NCI-H1930 (cell line): ENCODE results near the gene NEGR1.
A peak's percentile ranks its signal among the peaks of the same experiment; 100 is the strongest.

Experiments used
- DNase-seq, 2 experiments: peaks; one replicate each; lab custom pipeline; 2025; lab: John Stamatoyannopoulos, UW

The NEGR1 gene

GRCh38 chr1:71689635-71690034 lies 592.7 kb downstream of the NEGR1 start:
- no peak for DNase-seq

GRCh38 chr1:71687376-71687775 lies 595.0 kb downstream of the NEGR1 start:
- DNase-seq: peak; percentile 86 to 87

- DNase-seq: peak in 1 of 2 experiments; percentile 32
These were observed 605.1 kb downstream of the NEGR1 start for GRCh38 chr1:71676979-71677925.

- peak; percentile 82 to 88 for DNase-seq
These were observed 614.3 kb downstream of the NEGR1 start for GRCh38 chr1:71668065-71668464.

GRCh38 chr1:71667216-71667615 lies 615.1 kb downstream of the NEGR1 start:
- DNase-seq: peak; percentile 47 to 75

DNA sequence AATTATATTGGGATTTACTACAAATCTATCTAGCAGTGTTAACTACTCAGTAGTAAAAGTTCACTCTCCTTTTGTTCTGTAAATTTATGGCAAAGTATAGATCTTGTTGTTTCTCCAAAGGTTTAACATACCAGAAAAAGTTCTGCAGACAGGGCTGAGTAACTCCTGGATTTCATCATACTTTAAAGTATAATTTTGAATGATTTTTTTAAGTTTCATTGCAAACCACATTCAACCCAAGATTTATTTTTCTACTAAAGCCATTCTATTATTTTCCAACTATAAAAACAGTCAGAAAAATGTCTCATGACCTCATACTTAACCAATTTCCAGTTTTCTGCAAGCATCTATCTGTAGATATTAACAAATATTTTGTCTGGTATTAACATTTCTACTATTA lies 615.7 kb downstream of the NEGR1 start:
- no peak for DNase-seq

DNA sequence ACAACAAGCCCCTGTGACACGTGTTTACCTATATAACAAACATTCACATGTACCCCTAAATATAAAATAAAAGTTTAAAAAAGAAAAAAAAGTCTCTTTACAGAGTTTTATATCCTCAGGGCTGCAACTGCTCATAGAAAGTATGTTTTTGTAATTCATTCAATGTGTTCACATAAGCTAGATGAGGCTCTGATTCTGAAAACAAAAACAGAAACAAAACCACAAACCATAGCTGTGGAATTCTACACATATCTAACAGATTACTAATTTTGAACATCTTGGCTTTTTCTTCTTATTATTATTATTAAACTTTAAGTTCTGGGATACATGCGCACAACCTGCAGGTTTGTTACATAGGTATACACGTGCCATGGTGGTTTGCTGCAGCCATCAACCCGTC lies 621.9 kb downstream of the NEGR1 start:
- no peak for DNase-seq

DNA sequence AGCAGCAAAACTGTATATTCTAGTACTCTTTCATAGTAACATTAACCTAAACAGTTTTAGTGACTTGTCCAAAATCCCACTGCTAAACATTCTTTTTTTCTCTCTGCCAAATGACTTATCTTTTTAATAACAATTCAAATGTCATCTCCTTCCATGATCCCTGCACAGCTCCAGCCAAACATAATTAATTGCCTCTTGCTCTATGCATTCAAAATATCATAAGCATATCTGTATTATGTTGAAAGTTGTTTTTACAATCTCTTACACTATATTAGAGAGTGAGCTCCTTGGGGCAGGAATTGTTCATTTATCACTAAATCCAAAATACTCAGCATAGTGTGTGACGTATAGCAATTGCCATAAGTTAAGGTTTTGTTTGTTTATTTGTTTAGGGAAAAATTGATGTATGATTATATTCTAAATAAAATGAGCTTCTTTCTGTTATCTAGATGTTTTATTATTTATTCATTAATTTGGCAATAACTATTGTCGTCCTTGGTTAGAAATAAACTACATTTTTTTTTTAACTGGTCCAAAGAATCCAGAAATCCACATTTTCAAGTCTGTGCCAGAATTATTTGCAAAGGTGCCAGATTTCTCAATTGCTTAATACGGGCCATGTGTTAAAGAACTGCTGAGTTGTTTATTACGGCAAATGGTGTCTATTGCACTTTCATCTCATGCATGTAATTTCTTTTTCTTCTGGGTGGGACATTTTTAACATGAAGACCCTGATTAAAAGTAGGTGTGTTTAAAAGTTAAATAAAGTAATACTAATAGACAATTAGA lies 624.3 kb downstream of the NEGR1 start:
- DNase-seq: no peak

- no peak for DNase-seq
These were observed 625.4 kb downstream of the NEGR1 start for GRCh38 chr1:71656902-71657301.

DNA sequence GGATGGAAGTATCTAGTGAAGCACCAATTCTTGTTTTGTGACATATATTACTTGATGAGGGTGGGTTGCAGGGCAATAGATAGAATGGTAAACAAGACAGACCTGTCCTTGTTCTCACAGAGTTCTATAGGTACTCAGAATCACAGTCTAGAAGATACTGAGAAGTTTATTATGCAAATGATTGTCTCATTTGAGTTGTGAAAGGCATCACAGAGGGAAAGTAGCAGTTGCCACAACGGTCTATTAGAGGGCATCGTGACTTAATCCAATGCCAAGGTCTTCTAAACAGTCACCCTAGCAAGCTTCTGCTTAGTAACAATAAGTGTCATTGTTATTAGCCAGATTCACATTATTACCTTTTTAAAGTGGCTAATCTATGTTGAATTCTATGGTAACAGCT lies 626.7 kb downstream of the NEGR1 start:
- no peak for DNase-seq

DNA sequence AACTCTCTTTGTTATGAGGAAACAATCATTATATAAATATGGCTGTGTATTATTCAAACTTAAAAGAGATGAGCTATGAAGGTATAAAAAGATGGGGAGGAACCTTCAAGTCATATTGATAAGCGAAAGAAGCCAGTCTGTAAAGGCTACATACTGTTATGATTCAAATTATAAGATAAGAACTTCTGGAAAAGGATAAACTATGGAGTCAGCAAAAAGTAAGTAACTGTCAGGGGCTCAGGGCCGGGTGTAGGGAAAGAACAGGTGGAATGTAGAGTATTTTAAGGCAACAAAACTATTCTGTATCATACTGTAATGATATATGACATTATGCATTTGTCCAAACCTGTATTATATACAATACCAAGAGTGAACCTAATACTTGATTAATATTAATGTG lies 628.4 kb downstream of the NEGR1 start:
- no peak for DNase-seq

GRCh38 chr1:71651214-71651613 lies 631.1 kb downstream of the NEGR1 start:
- no peak for DNase-seq

DNA sequence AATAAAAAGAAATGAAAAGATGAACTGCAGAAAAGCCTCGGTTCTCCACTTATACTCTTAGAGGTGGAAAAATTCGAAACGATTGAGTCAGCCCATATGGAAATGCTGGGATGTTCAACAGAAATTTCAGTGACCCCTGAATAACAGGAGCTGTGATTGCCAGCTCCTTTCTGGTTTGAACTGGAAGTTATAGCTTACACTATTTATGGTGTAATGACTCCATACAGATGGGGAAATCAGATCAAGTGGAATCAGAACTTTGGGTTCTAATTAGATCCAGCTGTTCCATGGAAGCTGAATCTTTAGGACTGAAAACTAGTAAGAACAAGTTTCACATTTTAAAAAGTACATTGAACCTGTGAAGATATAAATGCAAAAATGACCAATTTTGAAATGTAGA lies 632.2 kb downstream of the NEGR1 start:
- no peak for DNase-seq

- no peak for DNase-seq
These were observed 632.7 kb downstream of the NEGR1 start for GRCh38 chr1:71649608-71650007.

GRCh38 chr1:71647513-71648300 lies 634.6 kb downstream of the NEGR1 start:
- no peak for DNase-seq

DNA sequence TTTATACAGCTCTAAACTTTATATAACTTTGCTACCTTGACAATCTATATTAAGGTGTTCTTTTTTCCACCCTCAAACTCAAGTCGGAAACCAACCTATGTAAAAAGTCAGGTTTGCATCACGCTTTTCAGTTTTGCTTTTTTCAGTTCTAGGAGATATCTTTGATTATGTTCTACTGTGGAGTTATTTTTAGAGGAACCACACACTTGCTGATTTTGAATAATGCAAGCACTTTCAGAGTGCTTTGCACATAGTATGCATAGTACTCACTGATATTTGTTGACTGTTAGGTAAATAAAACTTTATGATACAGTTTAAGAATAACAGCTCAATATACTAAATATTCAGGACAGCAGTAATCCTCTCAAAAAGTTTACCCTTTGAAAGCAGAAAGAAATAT lies 637.3 kb downstream of the NEGR1 start:
- no peak for DNase-seq

- no peak for DNase-seq
These were observed 640.4 kb downstream of the NEGR1 start for GRCh38 chr1:71641903-71642302.

- no peak for DNase-seq
These were observed 641.3 kb downstream of the NEGR1 start for GRCh38 chr1:71640998-71641397.

DNA sequence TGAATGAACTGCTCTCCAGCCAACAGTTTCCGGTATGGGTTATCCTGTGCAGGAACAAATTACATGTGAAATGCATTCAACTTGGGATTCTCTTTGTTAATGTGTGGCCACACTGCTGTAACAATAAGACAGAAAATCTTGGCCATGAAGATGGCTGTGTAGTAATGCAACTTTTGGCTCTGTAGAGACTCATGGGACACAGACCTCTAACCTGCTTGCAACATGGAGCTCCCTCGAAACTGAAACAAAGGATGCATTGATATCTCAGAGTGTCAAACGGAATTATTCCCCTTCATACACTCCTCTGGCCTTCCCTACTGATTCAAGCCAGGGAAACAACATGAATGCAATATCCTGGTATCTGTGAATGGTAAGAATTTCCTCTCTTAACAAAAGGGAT lies 642.2 kb downstream of the NEGR1 start:
- no peak for DNase-seq

DNA sequence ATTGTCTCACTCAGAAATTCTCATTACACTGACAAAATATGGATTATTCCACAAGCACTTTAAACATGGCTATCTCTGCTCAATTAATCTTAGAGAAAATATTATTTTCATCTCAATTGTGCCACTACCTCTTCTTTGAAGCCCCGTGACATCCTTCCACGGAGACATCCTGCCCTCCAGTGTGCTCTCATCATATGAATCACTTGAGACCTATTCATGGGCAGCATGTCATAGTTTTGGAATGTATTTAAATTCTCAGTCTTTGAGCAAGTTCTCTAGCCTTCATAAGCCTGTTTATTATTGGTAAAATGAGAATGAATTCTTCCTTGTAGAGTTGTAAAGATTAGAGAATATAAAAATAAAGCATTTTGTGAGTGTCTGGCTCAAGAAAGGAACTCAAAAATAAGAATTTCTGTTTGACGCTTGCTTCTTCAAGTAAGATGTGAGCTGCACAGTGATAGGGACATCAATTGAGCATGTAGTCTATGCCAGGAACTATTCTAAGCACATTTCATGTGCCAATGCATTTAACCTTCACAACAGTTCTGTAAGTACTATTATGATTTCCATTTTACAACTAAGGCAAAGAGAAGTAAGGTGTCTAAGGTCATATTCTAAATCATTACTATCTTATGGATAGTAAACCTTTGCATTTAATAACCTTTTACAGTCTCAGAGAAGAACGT lies 644.1 kb downstream of the NEGR1 start:
- DNase-seq: no peak

GRCh38 chr1:71635568-71635967 lies 646.8 kb downstream of the NEGR1 start:
- no peak for DNase-seq

GRCh38 chr1:71634159-71634558 lies 648.2 kb downstream of the NEGR1 start:
- peak in 1 of 2 experiments; percentile 5 for DNase-seq
